ENCODE measurements around the gene DOCK2. TPM values are rescaled to one million over a fixed set of nuclear protein-coding genes. Genes with fewer than 3 reads are reported as not detected.
A peak's percentile ranks its signal among the peaks of the same experiment; 100 is the strongest.

DOCK2 gene
- polyA plus RNA-seq, 2 of the 4 experiments (the other 2 are of a cell fraction), result 2.1 to 4.6 TPM

DNA sequence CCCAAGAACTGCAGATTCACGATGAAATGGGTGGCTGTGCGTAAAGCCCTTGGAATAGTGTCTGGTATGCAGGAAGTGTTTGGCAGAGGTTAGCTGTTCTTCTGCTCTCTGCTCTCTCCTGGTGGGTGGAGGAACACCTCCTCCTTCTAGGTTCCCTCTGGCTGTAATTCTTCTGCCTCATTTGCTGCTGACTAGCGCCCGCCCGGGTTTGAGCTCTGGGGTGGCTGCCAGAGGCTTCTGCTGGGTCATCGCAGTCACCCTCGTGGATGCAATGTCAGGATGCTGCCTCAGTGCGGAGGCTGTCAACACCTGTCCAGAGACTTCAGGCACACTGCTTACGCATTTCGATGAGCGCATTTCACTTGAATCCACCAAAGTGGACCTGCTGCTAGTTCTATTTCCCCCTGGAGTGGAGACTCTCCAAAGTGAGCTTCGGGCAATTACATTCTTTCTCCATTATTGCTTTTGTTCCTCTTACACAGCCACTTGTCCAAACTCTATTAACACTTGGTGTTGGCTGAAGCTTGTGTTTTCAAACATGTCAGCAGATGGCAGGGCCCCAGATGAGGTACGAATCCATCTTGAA lies 11.7 kb downstream of the DOCK2 start (continued):
- TF ChIP-seq, protein P1, sequence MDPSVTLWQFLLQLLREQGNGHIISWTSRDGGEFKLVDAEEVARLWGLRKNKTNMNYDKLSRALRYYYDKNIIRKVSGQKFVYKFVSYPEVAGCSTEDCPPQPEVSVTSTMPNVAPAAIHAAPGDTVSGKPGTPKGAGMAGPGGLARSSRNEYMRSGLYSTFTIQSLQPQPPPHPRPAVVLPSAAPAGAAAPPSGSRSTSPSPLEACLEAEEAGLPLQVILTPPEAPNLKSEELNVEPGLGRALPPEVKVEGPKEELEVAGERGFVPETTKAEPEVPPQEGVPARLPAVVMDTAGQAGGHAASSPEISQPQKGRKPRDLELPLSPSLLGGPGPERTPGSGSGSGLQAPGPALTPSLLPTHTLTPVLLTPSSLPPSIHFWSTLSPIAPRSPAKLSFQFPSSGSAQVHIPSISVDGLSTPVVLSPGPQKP (IDR thresholded peaks at IDR 0.05; ENCODE audit: low read depth, low read length), result no peak

GRCh38 chr5:169649486-169649885 lies 12.4 kb downstream of the DOCK2 start:
- CTCF ChIA-PET, result no interaction called here
- FAIRE-seq, result no peak
- no peak for ATAC-seq
- no peak for DNase-seq (ENCODE audit: low read depth in 1 of 2, low spot score in 1 of 2)
- Histone ChIP-seq H3K4me2 (no peak overlapping the region), H3K4me1 (peaks cover 3% of the 10 kb centered on the region; the same call in 1 of the 3 replicates), H3K27ac (no peak overlapping the region), H3K9me3 (no peaks in the 10 kb centered on the region), H3K4me3 (no peak overlapping the region)
- 78% methylated on average over 7 of the region's 7 CpGs for WGBS (ENCODE audit: missing lambda C conversion rate)
- TF ChIP-seq HOXA7 (CRISPR knock-in tag; IDR thresholded peaks at IDR 0.05), result no peak
- TF ChIP-seq, protein P2, sequence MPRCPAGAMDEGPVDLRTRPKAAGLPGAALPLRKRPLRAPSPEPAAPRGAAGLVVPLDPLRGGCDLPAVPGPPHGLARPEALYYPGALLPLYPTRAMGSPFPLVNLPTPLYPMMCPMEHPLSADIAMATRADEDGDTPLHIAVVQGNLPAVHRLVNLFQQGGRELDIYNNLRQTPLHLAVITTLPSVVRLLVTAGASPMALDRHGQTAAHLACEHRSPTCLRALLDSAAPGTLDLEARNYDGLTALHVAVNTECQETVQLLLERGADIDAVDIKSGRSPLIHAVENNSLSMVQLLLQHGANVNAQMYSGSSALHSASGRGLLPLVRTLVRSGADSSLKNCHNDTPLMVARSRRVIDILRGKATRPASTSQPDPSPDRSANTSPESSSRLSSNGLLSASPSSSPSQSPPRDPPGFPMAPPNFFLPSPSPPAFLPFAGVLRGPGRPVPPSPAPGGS (IDR thresholded peaks at IDR 0.05), result no peak
- TF ChIP-seq CEBPB (IDR thresholded peaks at IDR 0.05), result no peak
- TF ChIP-seq NR3C1 (IDR thresholded peaks at IDR 0.05), result no peak
- TF ChIP-seq POLR2AphosphoS2 (conservative IDR thresholded peaks at IDR 0.05; ENCODE audit: low read length), result no peak
- TF ChIP-seq, protein P3, sequence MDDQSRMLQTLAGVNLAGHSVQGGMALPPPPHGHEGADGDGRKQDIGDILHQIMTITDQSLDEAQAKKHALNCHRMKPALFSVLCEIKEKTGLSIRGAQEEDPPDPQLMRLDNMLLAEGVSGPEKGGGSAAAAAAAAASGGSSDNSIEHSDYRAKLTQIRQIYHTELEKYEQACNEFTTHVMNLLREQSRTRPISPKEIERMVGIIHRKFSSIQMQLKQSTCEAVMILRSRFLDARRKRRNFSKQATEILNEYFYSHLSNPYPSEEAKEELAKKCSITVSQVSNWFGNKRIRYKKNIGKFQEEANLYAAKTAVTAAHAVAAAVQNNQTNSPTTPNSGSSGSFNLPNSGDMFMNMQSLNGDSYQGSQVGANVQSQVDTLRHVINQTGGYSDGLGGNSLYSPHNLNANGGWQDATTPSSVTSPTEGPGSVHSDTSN (IDR thresholded peaks at IDR 0.05), result no peak
- POLR2A ChIA-PET, result no interaction called here

DNA sequence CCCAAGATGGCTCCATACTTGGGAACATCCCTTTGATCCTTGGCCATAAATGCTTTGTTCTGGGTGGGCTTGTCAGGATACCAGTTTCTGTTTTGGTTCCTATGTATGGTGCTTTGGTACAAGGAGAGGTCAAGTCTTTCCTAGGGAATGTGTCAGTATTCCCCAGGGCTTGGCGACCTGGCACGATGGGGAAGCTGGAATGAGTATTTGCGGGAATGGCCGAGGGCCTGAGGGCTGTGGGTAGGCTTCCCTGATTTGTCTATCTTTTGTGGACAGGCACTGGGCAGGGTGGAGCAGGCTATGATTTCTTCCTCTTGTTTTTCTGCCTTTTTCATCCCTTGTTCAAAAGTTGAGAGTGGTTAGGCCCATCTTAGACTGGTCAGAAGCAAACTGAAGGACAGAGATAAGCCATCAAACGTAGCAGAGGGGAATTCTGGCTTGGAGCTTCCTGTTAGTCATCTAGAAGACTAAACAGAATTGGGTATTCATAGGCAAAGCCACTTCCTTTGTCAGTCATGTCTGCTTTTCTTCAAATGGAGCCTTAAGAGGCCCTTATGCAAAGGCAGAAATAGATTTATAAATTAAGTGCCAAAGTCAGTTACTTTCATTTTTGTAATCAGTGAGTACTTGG lies 13.7 kb downstream of the DOCK2 start:
- FAIRE-seq (no peak), DNase-seq (ENCODE audit: low read depth in 1 of 2, low spot score in 1 of 2) (peak in 1 of 2 experiments; percentile 29), ATAC-seq (peak in 1 of 2 experiments; percentile 51; a peak in 2 of 6 replicates)
- Histone ChIP-seq H3K9me3 (no peaks in the 10 kb centered on the region), H3K4me3 (no peak overlapping the region), H3K4me2 (no peak overlapping the region), H3K27ac (peak overlapping the region in 1 of 2 experiments; percentile 56; a peak in 2 of 6 replicates), H3K4me1 (peaks cover 3% of the 10 kb centered on the region; the same call in 1 of the 3 replicates)
- WGBS (ENCODE audit: missing lambda C conversion rate), result 66% methylated on average over 5 of the region's 5 CpGs
- CTCF ChIA-PET, result interaction anchor here (0.7 to 1.3 kb wide), 3 partner anchors 20 to 330 kb away, joined by 3 read pairs; no protein-coding TSS in a partner anchor
- POLR2A ChIA-PET, result no interaction called here
- TF ChIP-seq MAX (IDR thresholded peaks at IDR 0.05) (no peak), HOXB13 (CRISPR knock-in tag; IDR thresholded peaks at IDR 0.05; ENCODE audit: low read depth) (no peak), HOXB5 (CRISPR knock-in tag; IDR thresholded peaks at IDR 0.05) (no peak), FOSL2 (IDR thresholded peaks at IDR 0.05) (no peak), FOSL2 (CRISPR knock-in tag; IDR thresholded peaks at IDR 0.05) (no peak), CBX2 (IDR thresholded peaks at IDR 0.05; ENCODE audit: borderline replicate concordance, low read depth) (no peak), JUNB (IDR thresholded peaks at IDR 0.05) (no peak), RFX5 (IDR thresholded peaks at IDR 0.05) (no peak), ZFP36 (IDR thresholded peaks at IDR 0.05; ENCODE audit: borderline replicate concordance, partially characterized antibody) (no peak), HEYL (CRISPR knock-in tag; IDR thresholded peaks at IDR 0.05) (no peak), NR3C1 (IDR thresholded peaks at IDR 0.05) (no peak), TP53 (CRISPR knock-in tag; IDR thresholded peaks at IDR 0.05) (no peak), POLR2A (IDR thresholded peaks at IDR 0.05; ENCODE audit: low read length) (no peak), JUN (IDR thresholded peaks at IDR 0.05) (no peak)
- TF ChIP-seq, protein P4, sequence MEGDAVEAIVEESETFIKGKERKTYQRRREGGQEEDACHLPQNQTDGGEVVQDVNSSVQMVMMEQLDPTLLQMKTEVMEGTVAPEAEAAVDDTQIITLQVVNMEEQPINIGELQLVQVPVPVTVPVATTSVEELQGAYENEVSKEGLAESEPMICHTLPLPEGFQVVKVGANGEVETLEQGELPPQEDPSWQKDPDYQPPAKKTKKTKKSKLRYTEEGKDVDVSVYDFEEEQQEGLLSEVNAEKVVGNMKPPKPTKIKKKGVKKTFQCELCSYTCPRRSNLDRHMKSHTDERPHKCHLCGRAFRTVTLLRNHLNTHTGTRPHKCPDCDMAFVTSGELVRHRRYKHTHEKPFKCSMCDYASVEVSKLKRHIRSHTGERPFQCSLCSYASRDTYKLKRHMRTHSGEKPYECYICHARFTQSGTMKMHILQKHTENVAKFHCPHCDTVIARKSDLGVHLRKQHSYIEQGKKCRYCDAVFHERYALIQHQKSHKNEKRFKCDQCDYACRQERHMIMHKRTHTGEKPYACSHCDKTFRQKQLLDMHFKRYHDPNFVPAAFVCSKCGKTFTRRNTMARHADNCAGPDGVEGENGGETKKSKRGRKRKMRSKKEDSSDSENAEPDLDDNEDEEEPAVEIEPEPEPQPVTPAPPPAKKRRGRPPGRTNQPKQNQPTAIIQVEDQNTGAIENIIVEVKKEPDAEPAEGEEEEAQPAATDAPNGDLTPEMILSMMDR (IDR thresholded peaks at IDR 0.05), result no peak
- TF ChIP-seq, protein P5, sequence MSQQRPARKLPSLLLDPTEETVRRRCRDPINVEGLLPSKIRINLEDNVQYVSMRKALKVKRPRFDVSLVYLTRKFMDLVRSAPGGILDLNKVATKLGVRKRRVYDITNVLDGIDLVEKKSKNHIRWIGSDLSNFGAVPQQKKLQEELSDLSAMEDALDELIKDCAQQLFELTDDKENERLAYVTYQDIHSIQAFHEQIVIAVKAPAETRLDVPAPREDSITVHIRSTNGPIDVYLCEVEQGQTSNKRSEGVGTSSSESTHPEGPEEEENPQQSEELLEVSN (IDR thresholded peaks at IDR 0.05; ENCODE audit: borderline replicate concordance, low read depth), result no peak
- TF ChIP-seq, protein P2 (IDR thresholded peaks at IDR 0.05), result no peak
- TF ChIP-seq, protein P3 (IDR thresholded peaks at IDR 0.05), result no peak

Data from A549 (cell line).